ENCODE results near the gene ARHGDIA.
A peak's percentile ranks its signal among the peaks of the same experiment; 100 is the strongest.

ARHGDIA gene

DNA sequence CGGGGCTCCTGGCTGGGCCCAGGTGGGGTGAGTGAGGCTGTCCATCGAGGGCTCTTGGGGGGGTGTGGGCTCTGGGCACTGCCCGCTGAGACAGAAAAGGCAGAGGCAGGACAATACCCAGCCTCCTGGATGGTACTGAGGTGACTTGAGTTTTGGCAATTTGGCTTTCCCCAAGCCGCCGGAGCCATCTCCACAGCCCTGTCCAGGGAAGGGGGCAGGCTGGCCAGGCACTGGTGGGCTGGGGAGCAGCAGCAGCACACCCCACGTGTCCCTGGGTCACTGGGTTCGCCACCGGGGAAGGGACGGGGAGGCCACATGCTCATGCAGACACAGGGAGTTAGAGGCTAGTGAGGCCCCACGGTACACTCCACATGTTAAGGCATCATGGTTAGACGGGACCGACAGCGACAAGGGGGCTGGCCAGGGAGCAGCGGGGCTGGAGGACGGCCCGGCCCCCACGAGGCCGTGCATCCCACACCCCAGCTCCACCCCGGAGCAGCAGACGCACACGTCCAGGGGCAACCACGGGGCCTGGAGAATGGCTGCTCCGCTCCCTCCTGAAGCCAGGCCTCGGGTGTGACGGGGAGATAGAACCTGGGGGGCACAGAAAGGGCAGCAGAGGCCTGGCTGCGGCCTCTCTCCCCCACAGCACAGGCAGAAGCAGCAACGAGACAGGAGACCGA lies 3.0 kb downstream of the ARHGDIA start:
- no peaks in the 10 kb centered on the region for H3K9me3 ChIP-seq (ENCODE audit: severe bottlenecking)

GRCh38 chr17:81867170-81867990 lies 3.8 kb downstream of the ARHGDIA start:
- Histone ChIP-seq H3K9me3 (ENCODE audit: severe bottlenecking) (no peaks in the 10 kb centered on the region), H3K27me3 (ENCODE audit: insufficient read depth, low read depth, severe bottlenecking) (no peaks in the 10 kb centered on the region), H3K27ac (peak overlapping the region; percentile 42), H3K36me3 (peaks cover 58% of the 10 kb centered on the region), H3K4me3 (ENCODE audit: low read depth, low read length) (no peak overlapping the region)
- TF ChIP-seq CTCF (IDR thresholded peaks at IDR 0.05; ENCODE audit: low read depth, low read length), result no peak
- peak; percentile 54 for DNase-seq

More for the DNA sequence above, 3.0 kb downstream of the ARHGDIA start:
- TF ChIP-seq CTCF (IDR thresholded peaks at IDR 0.05; ENCODE audit: low read depth, low read length), result no peak
- H3K27ac ChIP-seq, result peak overlapping the region; percentile 42
- no peaks in the 10 kb centered on the region for H3K27me3 ChIP-seq (ENCODE audit: insufficient read depth, low read depth, severe bottlenecking)
- no peak for DNase-seq
- no peak overlapping the region for H3K4me3 ChIP-seq (ENCODE audit: low read depth, low read length)
- H3K36me3 ChIP-seq, result peaks cover 56% of the 10 kb centered on the region

- DNase-seq, result no peak
- Histone ChIP-seq H3K27ac (peak overlapping the region; percentile 42), H3K9me3 (ENCODE audit: severe bottlenecking) (no peaks in the 10 kb centered on the region), H3K4me3 (ENCODE audit: low read depth, low read length) (no peak overlapping the region), H3K36me3 (peaks cover 56% of the 10 kb centered on the region), H3K27me3 (ENCODE audit: insufficient read depth, low read depth, severe bottlenecking) (no peaks in the 10 kb centered on the region)
- 0 out of 2 replicates have a peak, but pooled peaks have one; percentile 4 for TF ChIP-seq CTCF (IDR thresholded peaks at IDR 0.05; ENCODE audit: low read depth, low read length)
Measured at GRCh38 chr17:81866440-81867169, 4.5 kb downstream of the ARHGDIA start.

DNA sequence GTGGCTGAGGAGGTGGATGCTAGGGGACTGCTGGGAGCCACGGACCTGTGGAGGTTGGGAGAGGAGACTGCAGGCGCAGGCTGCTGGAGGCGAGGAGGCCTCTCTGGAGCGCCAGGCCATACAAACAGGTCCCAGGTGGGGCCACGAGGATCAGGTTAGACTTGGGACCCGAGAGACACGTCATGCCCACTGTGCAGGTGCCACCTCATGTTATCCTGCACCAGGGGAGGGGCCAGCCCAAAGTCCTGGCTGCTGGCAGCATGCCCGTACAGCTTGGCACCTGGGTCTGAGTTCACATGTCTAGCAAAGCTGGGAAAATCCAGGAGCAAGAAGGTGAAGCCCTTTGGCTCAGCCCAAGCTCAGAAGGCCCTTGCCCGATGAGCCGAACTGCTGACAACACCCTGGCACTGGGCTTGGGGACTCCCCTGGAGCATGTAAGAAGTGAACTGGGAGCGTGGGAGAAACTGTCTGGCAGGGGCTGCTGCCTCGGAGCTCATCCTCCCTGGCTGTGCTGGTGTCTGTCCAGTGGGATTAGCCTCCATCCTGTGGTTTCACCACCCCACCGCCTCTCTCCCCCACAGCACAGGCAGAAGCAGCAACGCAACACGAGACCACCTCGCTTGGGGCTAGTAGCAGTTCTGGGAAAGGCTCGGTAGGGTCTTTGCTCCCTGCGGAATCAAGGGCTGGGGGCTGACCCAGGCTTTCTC lies 5.3 kb downstream of the ARHGDIA start:
- H3K36me3 ChIP-seq, result peaks cover 53% of the 10 kb centered on the region
- peak overlapping the region; percentile 5; the same call in 1 of the 2 replicates for H3K27ac ChIP-seq
- no peak for TF ChIP-seq CTCF (IDR thresholded peaks at IDR 0.05; ENCODE audit: low read depth, low read length)
- no peak overlapping the region for H3K4me3 ChIP-seq (ENCODE audit: low read depth, low read length)
- no peaks in the 10 kb centered on the region for H3K27me3 ChIP-seq (ENCODE audit: insufficient read depth, low read depth, severe bottlenecking)
- DNase-seq, result no peak
- H3K9me3 ChIP-seq (ENCODE audit: severe bottlenecking), result no peaks in the 10 kb centered on the region

- H3K9me3 ChIP-seq (ENCODE audit: severe bottlenecking), result no peaks in the 10 kb centered on the region
- no peak for DNase-seq
- H3K27ac ChIP-seq, result no peak overlapping the region
- no peak overlapping the region for H3K4me3 ChIP-seq (ENCODE audit: low read depth, low read length)
- no peak for TF ChIP-seq CTCF (IDR thresholded peaks at IDR 0.05; ENCODE audit: low read depth, low read length)
- peaks cover 53% of the 10 kb centered on the region for H3K36me3 ChIP-seq
- no peaks in the 10 kb centered on the region for H3K27me3 ChIP-seq (ENCODE audit: insufficient read depth, low read depth, severe bottlenecking)
Measured at GRCh38 chr17:81865358-81865732, 5.8 kb downstream of the ARHGDIA start.

Data from WERI-Rb-1 (cell line).